OCI-LY3 (cell line): ENCODE results near the gene ERLIN1.

Source experiments
- H2AFZ ChIP-seq: fragments of 200-600, 300-600 bp; shearing (Covaris generic); 2 replicates; pipeline ENCODE4 v1.6.0; 2014; ENCODE audit warnings: antibody characterized with exemption, low read depth, low read length
- H3K27ac ChIP-seq: fragments of 200-600, 300-600 bp; sonication (generic); 2 replicates; pipeline ENCODE4 v1.5.1; 2014; ENCODE audit warnings: mild to moderate bottlenecking, low read length, moderate library complexity, mixed read lengths
- H3K27me3 ChIP-seq: fragments of 200-600, 300-600 bp; sonication (generic); 2 replicates; pipeline ENCODE4 v1.6.1; 2014; ENCODE audit warnings: low read depth, low read length, mixed read lengths
- H3K36me3 ChIP-seq: fragments of 200-600, 300-600 bp; sonication (generic); replicated peaks from 2 replicates; pipeline ENCODE3; 2014; ENCODE audit warnings: low read depth, low read length, mixed read lengths
- H3K4me1 ChIP-seq: fragments of 300-600, 200-600 bp; sonication (generic); 2 replicates; pipeline ENCODE4 v1.6.1; 2014; ENCODE audit warnings: low read length, mixed read lengths
- H3K4me2 ChIP-seq: fragments of 200-600, 300-600 bp; sonication (generic); 2 replicates; pipeline ENCODE4 v1.6.1; 2014; ENCODE audit warnings: low read length, mixed read lengths
- H3K4me3 ChIP-seq: fragments of 300-600, 200-600 bp; sonication (generic); 2 replicates; pipeline ENCODE4 v1.5.1; 2014; ENCODE audit warnings: antibody characterized with exemption, mild to moderate bottlenecking, low read length, moderate library complexity
- H3K79me2 ChIP-seq: fragments of 300-600, 200-600 bp; shearing (Covaris generic); 2 replicates; pipeline ENCODE4 v1.6.1; 2014; ENCODE audit warnings: mild to moderate bottlenecking, low read length, mixed read lengths
- H3K9ac ChIP-seq: fragments of 300-600, 200-600 bp; shearing (Covaris generic); 2 replicates; pipeline ENCODE4 v1.6.0; 2014; ENCODE audit warnings: mild to moderate bottlenecking, low read length, moderate library complexity
- H3K9me3 ChIP-seq: fragments of 200-600, 300-600 bp; shearing (Covaris generic); 2 replicates; pipeline ENCODE4 v1.6.1; 2014; ENCODE audit warnings: low read length, mixed read lengths; ENCODE audit not compliant: insufficient read depth
- H4K20me1 ChIP-seq: fragments of 200-600, 300-600 bp; sonication (generic); 2 replicates; pipeline ENCODE4 v1.6.1; 2016; ENCODE audit warnings: low read length, mixed read lengths; ENCODE audit not compliant: insufficient read depth
- CTCF ChIP-seq: fragments of 200-600, 300-600 bp; sonication (generic); IDR thresholded peaks from 2 replicates; pipeline ENCODE4 v1.5.1; 2014; ENCODE audit warnings: antibody characterized with exemption, low read length, low read depth
- EZH2phosphoT487 ChIP-seq: fragments of 200-600 bp; shearing (Covaris generic); IDR thresholded peaks from 2 replicates; pipeline ENCODE4 v1.6.1; 2018; ENCODE audit warnings: antibody characterized with exemption, mixed run types, low read depth

The ERLIN1 gene

DNA sequence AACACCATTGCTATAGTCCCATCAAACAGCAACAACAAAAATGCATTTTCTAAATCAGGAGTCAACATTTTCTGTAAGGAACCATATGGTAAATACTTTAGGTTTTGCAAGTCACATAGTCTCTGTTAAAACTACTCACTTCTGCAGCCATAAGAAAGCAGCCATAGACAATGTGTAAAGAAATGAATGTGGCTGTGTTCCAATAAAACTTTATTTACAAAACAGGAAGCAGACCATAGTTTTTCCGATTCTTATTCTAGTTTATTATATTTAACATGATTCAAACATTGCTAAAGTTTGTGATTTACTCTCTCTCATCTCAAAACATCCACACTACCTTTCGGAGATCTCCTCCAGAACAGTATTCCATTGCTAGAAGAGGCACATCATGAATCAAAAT, 36.7 kb upstream of the ERLIN1 start:
- TF ChIP-seq EZH2phosphoT487 = no peak
- TF ChIP-seq CTCF = no peak
- H2AFZ ChIP-seq = no peak overlapping the region
- H3K4me3 ChIP-seq = no peak overlapping the region
- peaks cover 10% of the 10 kb centered on the region for H3K36me3 ChIP-seq
- H4K20me1 ChIP-seq = no peaks in the 10 kb centered on the region
- H3K4me1 ChIP-seq = no peaks in the 10 kb centered on the region
- peaks cover 15% of the 10 kb centered on the region for H3K79me2 ChIP-seq
- H3K4me2 ChIP-seq = no peak overlapping the region
- no peak overlapping the region for H3K9ac ChIP-seq
- no peak overlapping the region for H3K27ac ChIP-seq
- H3K27me3 ChIP-seq = no peaks in the 10 kb centered on the region
- H3K9me3 ChIP-seq = no peaks in the 10 kb centered on the region

- peaks cover 10% of the 10 kb centered on the region for H3K36me3 ChIP-seq
- no peak overlapping the region for H3K4me2 ChIP-seq
- H3K4me3 ChIP-seq = no peak overlapping the region
- no peaks in the 10 kb centered on the region for H3K79me2 ChIP-seq
- no peaks in the 10 kb centered on the region for H4K20me1 ChIP-seq
- H2AFZ ChIP-seq = no peak overlapping the region
- H3K27ac ChIP-seq = no peak overlapping the region
- H3K4me1 ChIP-seq = no peaks in the 10 kb centered on the region
- no peaks in the 10 kb centered on the region for H3K9me3 ChIP-seq
- no peak for TF ChIP-seq CTCF
- TF ChIP-seq EZH2phosphoT487 = no peak
- H3K27me3 ChIP-seq = no peaks in the 10 kb centered on the region
- no peak overlapping the region for H3K9ac ChIP-seq
These were observed 30.2 kb upstream of the ERLIN1 start for GRCh38 chr10:100216006-100216405.

GRCh38 chr10:100209303-100209702, 23.5 kb upstream of the ERLIN1 start:
- Histone ChIP-seq H3K36me3 (no peaks in the 10 kb centered on the region), H3K4me2 (no peak overlapping the region)

GRCh38 chr10:100208276-100208675, 22.4 kb upstream of the ERLIN1 start:
- TF ChIP-seq CTCF (no peak), EZH2phosphoT487 (no peak)
- Histone ChIP-seq H3K27me3 (no peaks in the 10 kb centered on the region), H3K9ac (no peak overlapping the region), H3K27ac (no peak overlapping the region), H3K36me3 (no peaks in the 10 kb centered on the region), H2AFZ (no peak overlapping the region), H3K4me2 (no peak overlapping the region), H3K9me3 (no peaks in the 10 kb centered on the region), H3K4me1 (no peaks in the 10 kb centered on the region), H3K4me3 (no peak overlapping the region), H4K20me1 (no peaks in the 10 kb centered on the region), H3K79me2 (no peaks in the 10 kb centered on the region)

More at GRCh38 chr10:100209303-100209702, 23.5 kb upstream of the ERLIN1 start:
- Histone ChIP-seq H2AFZ (no peak overlapping the region), H3K79me2 (no peaks in the 10 kb centered on the region), H3K27ac (no peak overlapping the region), H3K4me1 (no peaks in the 10 kb centered on the region), H3K27me3 (no peaks in the 10 kb centered on the region), H3K9ac (no peak overlapping the region), H4K20me1 (no peaks in the 10 kb centered on the region), H3K4me3 (no peak overlapping the region), H3K9me3 (no peaks in the 10 kb centered on the region)
- TF ChIP-seq CTCF = no peak
- TF ChIP-seq EZH2phosphoT487 = no peak
